K562 (cell line): ENCODE data around the gene STAP1. TPM values are rescaled to one million over a fixed set of nuclear protein-coding genes. Genes with fewer than 3 reads are reported as not detected.

ENCODE experiments used
- ATAC-seq: fragments of 200-7000 bp; cut with Tn5 transposase; 3 replicates; pipeline ENCODE4 v1.9.1; 2020; ENCODE audit warnings: moderate library complexity
- BruUV-seq: library from RNA; stranded (reverse); fragments of 400-500 nt; replicated peaks from 2 replicates; lab custom pipeline; 2021; lab: Mats Ljungman, UMichigan
- CTCF ChIA-PET: fragments of 300-600 bp; formaldehyde crosslinking; extraction: SDS; loops from one replicate; lab custom pipeline; 2021; ENCODE audit warnings: low intra/inter-chr PET ratio; lab: Yijun Ruan, JAX
- POLR2A ChIA-PET: fragments of 300-600, 350-650 bp; sonication (Branson Sonifier 250); formaldehyde crosslinking; extraction: SDS; loops from one replicate; lab custom pipeline; 2021; ENCODE audit warnings: antibody characterized with exemption, inconsistent platforms; lab: Yijun Ruan, JAX
- DNase-seq, 4 experiments: peaks; one replicate each; pipeline versions ENCODE4 v3.0.0 to v3.0.0-alpha.2; 2011 to 2018; ENCODE audit warnings: low spot score in 3 of 4, mixed read lengths in 3 of 4; ENCODE audit errors: extremely low read depth in 1 of 4
- FAIRE-seq: peaks from 2 replicates; lab custom pipeline; 2011; peaks lifted over from hg19 to GRCh38; lab: Jason Lieb, UNC
- H2AFZ ChIP-seq: 2 replicates; pipeline ENCODE4 v1.6.0; 2011; ENCODE audit warnings: low read depth, low read length, control low read depth, inconsistent platforms
- H3K27ac ChIP-seq: fragments of 200-600 bp; 3 replicates; pipeline ENCODE4 v1.8.0; 2011; ENCODE audit warnings: low read depth, mild to moderate bottlenecking, control low read depth, inconsistent platforms, low read length, moderate library complexity, mixed read lengths; ENCODE audit errors: extremely low read depth
- H3K27me3 ChIP-seq, 2 experiments: fragments of 300-600 bp in 1 of 2; 2 replicates in 1 of 2; 3 replicates in 1 of 2; pipeline versions ENCODE4 v1.6.0 to v1.8.0; 2011; ENCODE audit warnings: inconsistent platforms in 2 of 2, low read length in 2 of 2, mild to moderate bottlenecking in 1 of 2, mixed read lengths in 1 of 2, moderate library complexity in 1 of 2; ENCODE audit not compliant: control insufficient read depth in 2 of 2, insufficient read depth in 2 of 2
- H3K36me3 ChIP-seq: fragments of 300-600 bp; 3 replicates; pipeline ENCODE4 v1.8.0; 2011; ENCODE audit warnings: mild to moderate bottlenecking, low read length, inconsistent platforms; ENCODE audit not compliant: control insufficient read depth, insufficient read depth
- H3K4me1 ChIP-seq, 2 experiments: fragments of 200-600 bp in 1 of 2; replicated peaks in 1 of 2; 2 replicates in 1 of 2; 3 replicates in 1 of 2; pipeline versions ENCODE4 v1.5.1 to v1.8.0; 2011; ENCODE audit warnings: inconsistent platforms in 2 of 2, low read length in 2 of 2, mild to moderate bottlenecking in 1 of 2, mixed read lengths in 1 of 2, moderate library complexity in 1 of 2; ENCODE audit not compliant: control insufficient read depth in 2 of 2, insufficient read depth in 2 of 2
- H3K4me2 ChIP-seq: 2 replicates; pipeline ENCODE4 v1.6.1; 2011; ENCODE audit warnings: low read length, control low read depth, inconsistent platforms, mixed read lengths; ENCODE audit not compliant: insufficient read depth
- H3K4me3 ChIP-seq: fragments of 200-600 bp; sonication (generic), shearing (Covaris generic); 2 replicates; pipeline ENCODE4 v1.5.1; 2016; ENCODE audit warnings: control low read depth, inconsistent platforms
- H3K79me2 ChIP-seq: fragments of 200-600 bp; 3 replicates; pipeline ENCODE4 v1.8.0; 2011; ENCODE audit warnings: low read length, inconsistent platforms; ENCODE audit not compliant: control insufficient read depth, insufficient read depth
- H3K9ac ChIP-seq, 2 experiments: 2 replicates each; pipeline versions ENCODE4 v1.6.0 to v1.6.1; 2011; ENCODE audit warnings: low read depth in 2 of 2, low read length in 2 of 2, control low read depth in 1 of 2, inconsistent platforms in 1 of 2, mild to moderate bottlenecking in 1 of 2, mixed read lengths in 1 of 2; ENCODE audit not compliant: insufficient read depth in 1 of 2
- H3K9me1 ChIP-seq: one replicate; pipeline ENCODE4 v1.6.0; 2011; ENCODE audit warnings: inconsistent platforms, mild to moderate bottlenecking, low read length, moderate library complexity; ENCODE audit not compliant: control insufficient read depth, insufficient read depth
- H3K9me3 ChIP-seq: replicated peaks from 2 replicates; pipeline ENCODE4 v1.5.1; 2011; ENCODE audit warnings: low read depth, low read length, inconsistent platforms; ENCODE audit not compliant: control insufficient read depth, insufficient read depth
- H4K20me1 ChIP-seq: replicated peaks from 2 replicates; pipeline ENCODE4 v1.6.1; 2011; ENCODE audit warnings: low read length, inconsistent platforms, mixed read lengths; ENCODE audit not compliant: control insufficient read depth, insufficient read depth
- NFE2 ChIP-seq: IDR thresholded peaks from 2 replicates; pipeline ENCODE4 v1.6.1; 2014; ENCODE audit warnings: antibody characterized with exemption, low read depth
- TAF1 ChIP-seq: IDR thresholded peaks from 2 replicates; pipeline ENCODE4 v1.6.1; 2011; ENCODE audit warnings: mild to moderate bottlenecking, low read length, moderate library complexity; ENCODE audit not compliant: insufficient read depth, control insufficient read depth, severe bottlenecking; ENCODE audit errors: extremely low read depth
- USF1 ChIP-seq: sonication (generic); formaldehyde crosslinking; IDR thresholded peaks from 2 replicates; pipeline ENCODE4 v1.9.0; 2022; ENCODE audit warnings: mild to moderate bottlenecking, missing genetic modification reagents
- ZNF184 ChIP-seq: sonication (generic); formaldehyde crosslinking; IDR thresholded peaks from 2 replicates; pipeline ENCODE4 v1.5.0; 2020; ENCODE audit warnings: missing genetic modification reagents
- WGBS: fragments of 100-300 bp; shearing (Covaris generic); methylation state at CpG from one replicate; pipeline ENCODE4 v1.1.6; 2016; ENCODE audit warnings: low coverage, mixed read lengths; ENCODE audit not compliant: insufficient coverage; ENCODE audit errors: missing lambda C conversion rate; 5-methylcytosine and 5-hydroxymethylcytosine counted together
- in situ Hi-C: fragments of 300-500 bp; cut with MboI; formaldehyde crosslinking; loops from 4 replicates; pipeline ENCODE4 v1.15.0; 2018; ENCODE audit warnings: inconsistent platforms, mixed read lengths
- intact Hi-C: fragments of 100-400 bp; cut with micrococcal nuclease; formaldehyde crosslinking; loops from 2 replicates; pipeline ENCODE4 v1.14.2; 2022
- polyA plus RNA-seq, 8 experiments: library from polyadenylated mRNA; depleted of rRNA in 4 of 8; stranded (reverse) in 5 of 8; unstranded in 3 of 8; fragments of >200 nt; fragmentation: Nextera tagmentation in 2 of 8; fragmentation: Illumina TruSeq in 1 of 8; extraction: Ambion mirVana in 2 of 8; extraction: Trizol in 1 of 8; gene quantifications; 2 replicates each; pipeline versions ENCODE4 v1.2.1 to v1.2.3, GENCODE V29; 2011 to 2014; ENCODE audit warnings: inconsistent platforms in 1 of 8, missing spikeins in 1 of 8
- total RNA-seq, 7 experiments: library from RNA; depleted of rRNA in 6 of 7; stranded (reverse); fragments of >200 nt in 6 of 7; fragmentation: Illumina TruSeq in 2 of 7; extraction: Trizol in 2 of 7; gene quantifications; 2 replicates each; pipeline versions ENCODE4 v1.2.1 to v1.2.3, GENCODE V29; 2011 to 2021; ENCODE audit warnings: low replicate concordance in 1 of 7

Gene STAP1
- total and polyA plus RNA-seq, 9 of the 15 experiments (the other 6 are each of a cell fraction or from before 2014, with no cell fraction given), result 0.50 to 5.6 (median 1.4) TPM

DNA sequence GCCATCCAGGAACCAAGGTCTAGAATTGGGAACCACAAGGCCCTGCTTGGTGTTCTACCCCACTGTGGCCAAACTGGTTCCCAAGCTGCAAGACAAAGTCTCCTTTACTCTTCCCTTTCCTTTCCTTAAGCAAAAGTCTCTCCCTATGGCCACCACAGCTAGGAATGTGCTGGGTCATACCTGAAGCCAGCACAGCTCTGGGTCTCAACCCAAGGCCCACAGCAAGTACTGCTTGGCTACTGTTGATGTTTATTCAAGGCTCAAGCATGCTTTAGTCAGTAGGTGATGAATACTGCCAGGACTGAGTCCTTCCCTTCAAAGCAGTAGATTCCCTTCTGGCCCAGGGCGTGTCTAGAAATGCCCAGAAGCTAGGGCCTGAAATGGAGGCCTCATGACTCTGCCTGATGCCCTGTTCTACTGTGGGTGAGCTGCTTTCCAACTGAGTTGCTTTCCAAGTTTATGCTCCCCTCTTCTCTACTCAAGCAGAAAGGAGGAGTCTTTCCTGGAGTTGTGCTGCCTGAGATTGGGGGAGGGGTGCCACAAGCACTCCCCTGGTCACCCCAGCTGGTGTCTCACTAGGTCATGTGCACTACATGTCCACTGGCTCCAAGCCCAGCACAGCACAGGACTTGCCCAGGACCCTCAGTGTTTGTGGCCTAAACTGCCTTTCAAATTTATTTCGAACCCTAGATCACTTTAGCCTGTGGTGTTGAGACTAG lies 44.9 kb downstream of the STAP1 start:
- H3K4me3 ChIP-seq, result no peak overlapping the region
- H3K27me3 ChIP-seq, result no peaks in the 10 kb centered on the region
- peak overlapping the region in 1 of 2 experiments; percentile 30; a peak in 1 of 4 replicates for H3K9ac ChIP-seq
- no TSS peak for BruUV-seq
- TF ChIP-seq USF1 (CRISPR knock-in tag) (no peak), NFE2 (0 out of 2 replicates have a peak, but pooled peaks have one; percentile 20)
- no peaks in the 10 kb centered on the region for H4K20me1 ChIP-seq
- FAIRE-seq (no peak), DNase-seq (peak in 1 of 4 experiments; percentile 16), ATAC-seq (peak; percentile 69)
- H3K79me2 ChIP-seq, result no peaks in the 10 kb centered on the region
- ChIA-PET CTCF (no interaction called here), POLR2A (interaction anchor here (1.5 kb wide), 1 partner anchor 12 kb away, joined by 4 read pairs; no protein-coding TSS in a partner anchor)
- no peaks in the 10 kb centered on the region; a peak in 1 of 5 replicates for H3K4me1 ChIP-seq
- WGBS, result 58% methylated on average over 2 of the region's 2 CpGs
- H3K27ac ChIP-seq, result no peak overlapping the region
- intact Hi-C loops, result no loop called here
- H3K9me1 ChIP-seq, result no peaks in the 10 kb centered on the region
- H3K36me3 ChIP-seq, result no peaks in the 10 kb centered on the region
- H3K4me2 ChIP-seq, result no peak overlapping the region
- in situ Hi-C loops, result no loop called here
- peak overlapping the region; percentile 35; the same call in 1 of the 2 replicates for H2AFZ ChIP-seq
- H3K9me3 ChIP-seq, result no peaks in the 10 kb centered on the region

DNA sequence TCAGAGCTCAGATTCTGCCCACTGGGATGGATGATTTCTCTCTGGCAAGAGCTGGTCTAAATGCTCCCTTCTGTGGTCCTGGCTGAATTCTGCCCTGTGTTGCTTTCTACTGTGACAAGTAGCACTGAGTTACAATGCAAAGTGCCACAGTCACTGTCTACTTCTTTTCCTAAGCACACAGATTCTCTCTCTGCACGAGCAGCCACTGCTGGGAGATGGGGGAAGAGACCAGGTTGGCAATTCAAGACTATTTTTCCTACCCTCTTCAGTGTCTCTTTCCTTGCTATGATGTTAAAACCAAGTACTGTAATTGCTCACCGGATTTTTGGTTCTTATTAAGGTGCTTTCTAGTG lies 45.5 kb downstream of the STAP1 start:
- no peaks in the 10 kb centered on the region for H3K79me2 ChIP-seq
- no peak overlapping the region for H3K4me2 ChIP-seq
- WGBS, result 45% methylated on average over 2 of the region's 2 CpGs
- H2AFZ ChIP-seq, result peak overlapping the region; percentile 35; the same call in 1 of the 2 replicates
- no peaks in the 10 kb centered on the region for H3K36me3 ChIP-seq
- in situ Hi-C loops (no loop called here), intact Hi-C loops (no loop called here)
- H4K20me1 ChIP-seq, result no peaks in the 10 kb centered on the region
- H3K27me3 ChIP-seq, result no peaks in the 10 kb centered on the region
- no TSS peak for BruUV-seq
- no peaks in the 10 kb centered on the region for H3K9me3 ChIP-seq
- no peaks in the 10 kb centered on the region; a peak in 1 of 5 replicates for H3K4me1 ChIP-seq
- H3K27ac ChIP-seq, result no peak overlapping the region
- ChIA-PET POLR2A (interaction anchor here (0.6 to 1.5 kb wide), 2 partner anchors 13 to 18 kb away, joined by 3 to 4 read pairs; no protein-coding TSS in a partner anchor), CTCF (no interaction called here)
- H3K9me1 ChIP-seq, result no peaks in the 10 kb centered on the region
- FAIRE-seq (no peak), ATAC-seq (peak; percentile 55; the same call in 2 of the 3 replicates), DNase-seq (no peak)
- H3K4me3 ChIP-seq, result no peak overlapping the region
- H3K9ac ChIP-seq, result no peak overlapping the region
- TF ChIP-seq ZNF184 (CRISPR knock-in tag), result peak; percentile 26; the same call in 1 of the 2 replicates
- TF ChIP-seq TAF1, result no peak
